ENCODE data around the gene UBIAD1.
"Not testable (repeated sequence)": the region's sequence is repeated elsewhere in the genome, so short reads cannot be mapped to it uniquely, and the experiment has no call there.

Gene UBIAD1

GRCh38 chr1:11293856-11294255 is 20.9 kb downstream of the UBIAD1 start:
- H3K9me3 ChIP-seq = no peaks in the 10 kb centered on the region
- H3K36me3 ChIP-seq = peaks cover 3% of the 10 kb centered on the region; the same call in 1 of the 2 replicates
- H3K27me3 ChIP-seq = no peaks in the 10 kb centered on the region
- no peak overlapping the region for H3K4me3 ChIP-seq (ENCODE audit: low read depth, low read length)
- DNase-seq = no peak
- no peak for TF ChIP-seq CTCF (IDR thresholded peaks at IDR 0.05; ENCODE audit: low read depth, low read length)
- no peaks in the 10 kb centered on the region; the same call in 1 of the 2 replicates for H3K4me1 ChIP-seq

- Histone ChIP-seq H3K9me3 (no peaks in the 10 kb centered on the region), H3K27me3 (no peaks in the 10 kb centered on the region), H3K4me1 (no peaks in the 10 kb centered on the region; the same call in 1 of the 2 replicates), H3K4me3 (ENCODE audit: low read depth, low read length) (no peak overlapping the region), H3K36me3 (peaks cover 3% of the 10 kb centered on the region; the same call in 1 of the 2 replicates)
- no peak for DNase-seq
- no peak for TF ChIP-seq CTCF (IDR thresholded peaks at IDR 0.05; ENCODE audit: low read depth, low read length)
Measured at GRCh38 chr1:11294951-11295350, 22.0 kb downstream of the UBIAD1 start.

DNA sequence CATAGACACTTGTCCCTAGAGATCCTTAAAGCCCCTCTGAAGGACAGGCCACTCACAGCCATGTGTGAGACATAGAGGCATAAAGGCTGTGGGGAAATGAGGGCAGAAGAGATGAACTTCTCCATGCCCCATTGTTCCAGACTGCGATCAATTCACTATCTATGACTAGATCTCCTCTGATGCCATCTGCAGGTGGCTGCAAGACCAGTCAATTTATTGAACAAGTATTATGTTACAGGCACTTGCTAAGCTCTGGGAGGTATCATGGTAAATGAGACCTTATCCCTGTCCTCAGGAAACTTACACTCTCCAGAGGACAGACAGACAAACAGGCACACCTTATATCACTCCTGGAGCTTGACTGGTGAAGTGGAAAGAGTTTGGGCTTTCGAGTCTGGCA is 22.9 kb downstream of the UBIAD1 start:
- Histone ChIP-seq H3K27me3 (no peaks in the 10 kb centered on the region), H3K9me3 (no peaks in the 10 kb centered on the region), H3K4me1 (no peaks in the 10 kb centered on the region; the same call in 1 of the 2 replicates), H3K4me3 (ENCODE audit: low read depth, low read length) (no peak overlapping the region), H3K36me3 (peaks cover 3% of the 10 kb centered on the region; the same call in 1 of the 2 replicates)
- DNase-seq = no peak
- TF ChIP-seq CTCF (IDR thresholded peaks at IDR 0.05; ENCODE audit: low read depth, low read length) = no peak

DNA sequence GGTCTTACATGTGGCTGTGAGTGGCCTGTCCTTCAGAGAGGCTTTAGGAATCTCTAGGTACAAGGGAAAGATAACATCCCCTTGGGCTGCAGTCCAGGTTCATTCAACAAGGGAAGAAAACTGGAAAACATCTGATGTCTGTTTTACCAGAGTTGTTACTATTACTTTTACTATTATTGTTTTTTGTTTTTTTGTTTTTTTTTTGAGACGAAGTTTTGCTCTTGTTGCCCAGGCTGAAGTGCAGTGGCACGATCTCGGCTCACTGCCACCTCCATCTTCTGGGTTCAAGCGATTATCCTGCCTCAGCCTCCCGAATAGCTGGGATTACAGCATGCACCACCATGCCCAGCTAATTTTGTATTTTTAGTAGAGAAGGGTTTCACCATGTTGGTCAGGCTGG is 24.8 kb downstream of the UBIAD1 start:
- H3K36me3 ChIP-seq; DNase-seq; H3K27me3 ChIP-seq; H3K4me3 ChIP-seq (ENCODE audit: low read depth, low read length); H3K9me3 ChIP-seq; H3K4me1 ChIP-seq: not testable (repeated sequence)

DNA sequence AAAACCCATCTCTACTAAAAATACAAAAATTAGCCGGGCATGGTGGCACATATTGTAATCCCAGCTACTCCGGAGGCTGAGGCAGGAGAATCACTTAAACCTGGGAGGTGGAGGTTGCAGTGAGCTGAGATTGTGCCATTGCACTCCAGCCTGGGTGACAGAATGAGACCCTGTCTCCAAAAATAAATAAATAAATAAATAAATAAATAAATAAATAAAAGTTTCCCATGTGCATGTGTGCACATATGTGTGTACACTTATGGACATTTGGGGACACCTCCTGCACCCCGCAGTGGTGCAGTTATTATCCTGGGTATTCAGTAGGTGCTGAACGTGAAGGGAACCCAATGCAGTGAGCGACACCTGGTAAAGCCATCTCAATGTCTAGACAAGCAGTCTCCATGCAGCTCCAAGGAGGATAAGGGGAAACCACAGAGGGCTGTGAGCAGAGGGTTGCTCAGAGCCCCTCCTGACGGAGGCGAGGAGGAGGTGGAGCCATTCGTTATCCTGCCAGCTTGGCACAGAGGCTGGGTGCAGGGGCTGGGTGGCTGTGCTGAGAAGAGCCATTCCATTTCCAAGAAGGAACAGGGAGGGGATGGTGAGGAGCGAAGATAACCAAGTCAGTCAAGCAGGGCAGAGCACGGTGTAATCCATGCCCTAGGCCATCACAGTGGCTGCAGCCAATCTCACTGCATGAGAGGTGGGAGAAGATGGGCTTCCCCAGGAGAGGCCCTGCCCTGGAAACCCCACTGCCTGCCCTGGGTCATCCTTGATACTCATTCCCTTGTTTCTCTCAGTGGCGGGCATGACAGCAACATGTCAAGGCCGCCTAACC is 25.6 kb downstream of the UBIAD1 start:
- Histone ChIP-seq H3K27me3 (no peaks in the 10 kb centered on the region), H3K4me3 (ENCODE audit: low read depth, low read length) (no peak overlapping the region), H3K36me3 (peaks cover 3% of the 10 kb centered on the region; the same call in 1 of the 2 replicates), H3K4me1 (no peaks in the 10 kb centered on the region), H3K9me3 (no peaks in the 10 kb centered on the region)
- no peak for DNase-seq
- TF ChIP-seq CTCF (IDR thresholded peaks at IDR 0.05; ENCODE audit: low read depth, low read length) = no peak

DNA sequence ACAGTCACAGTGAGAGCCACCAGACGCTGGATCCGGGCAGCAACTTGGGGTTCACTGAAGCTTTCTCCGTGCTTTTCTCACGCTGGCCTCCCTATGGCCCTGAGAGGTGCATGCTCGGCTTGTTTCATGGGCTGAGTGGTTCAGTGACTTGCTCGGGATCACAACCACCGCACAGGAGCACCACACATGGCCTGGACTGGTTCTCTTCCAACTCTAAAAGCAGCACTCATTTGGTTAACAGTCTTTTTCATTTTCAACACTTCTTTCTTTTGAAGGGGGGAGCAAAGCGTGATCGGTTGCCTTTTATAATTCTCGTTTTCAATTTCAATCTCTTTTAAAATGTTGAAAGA is 26.2 kb downstream of the UBIAD1 start:
- Histone ChIP-seq H3K9me3 (no peaks in the 10 kb centered on the region), H3K4me1 (no peaks in the 10 kb centered on the region), H3K36me3 (peaks cover 3% of the 10 kb centered on the region; the same call in 1 of the 2 replicates), H3K4me3 (ENCODE audit: low read depth, low read length) (no peak overlapping the region), H3K27me3 (no peaks in the 10 kb centered on the region)
- DNase-seq = no peak
- TF ChIP-seq CTCF (IDR thresholded peaks at IDR 0.05; ENCODE audit: low read depth, low read length) = no peak
